Chondrocyte (in vitro differentiated cells): Measurements from ENCODE around the gene NSD1. TPM values are rescaled to one million over a fixed set of nuclear protein-coding genes. Genes with fewer than 3 reads are reported as not detected.

Source experiments
- DNase-seq: peaks from one replicate; pipeline ENCODE4 v3.0.0; 2021; ENCODE audit warnings: mixed read lengths, low spot score
- H3K27ac Mint-ChIP-seq: one replicate; pipeline ENCODE4 v1.8.0; 2021; ENCODE audit warnings: mild to moderate bottlenecking, moderate library complexity, mixed read lengths; ENCODE audit not compliant: unreplicated experiment
- H3K27me3 Mint-ChIP-seq: 2 replicates; pipeline ENCODE4 v1.8.0; 2021; ENCODE audit warnings: low read depth, mixed read lengths
- H3K36me3 Mint-ChIP-seq: 2 replicates; pipeline ENCODE4 v1.8.0; 2021; ENCODE audit warnings: low read depth, mixed read lengths
- H3K4me1 Mint-ChIP-seq: 2 replicates; pipeline ENCODE4 v1.8.0; 2021; ENCODE audit warnings: low read depth, mild to moderate bottlenecking, mixed read lengths
- H3K4me3 Mint-ChIP-seq: one replicate; pipeline ENCODE4 v1.8.0; 2021; ENCODE audit warnings: mild to moderate bottlenecking, moderate library complexity, mixed read lengths; ENCODE audit not compliant: unreplicated experiment
- H3K9me3 Mint-ChIP-seq: 2 replicates; pipeline ENCODE4 v1.8.0; 2021; ENCODE audit warnings: low read depth, mixed read lengths
- total RNA-seq: library from RNA; stranded (reverse); gene quantifications from 3 replicates; pipeline ENCODE4 v1.2.1, GENCODE V29; 2021
- TF ChIP-seq, protein P1 (sequence below): fragments of 200-600 bp; sonication (generic); IDR thresholded peaks from 2 replicates; pipeline ENCODE4 v1.5.0; 2021; ENCODE audit warnings: antibody characterized with exemption, mild to moderate bottlenecking, moderate library complexity

Gene NSD1
- total RNA-seq, 1 donor from 2014 or later, result 67.3 TPM

DNA sequence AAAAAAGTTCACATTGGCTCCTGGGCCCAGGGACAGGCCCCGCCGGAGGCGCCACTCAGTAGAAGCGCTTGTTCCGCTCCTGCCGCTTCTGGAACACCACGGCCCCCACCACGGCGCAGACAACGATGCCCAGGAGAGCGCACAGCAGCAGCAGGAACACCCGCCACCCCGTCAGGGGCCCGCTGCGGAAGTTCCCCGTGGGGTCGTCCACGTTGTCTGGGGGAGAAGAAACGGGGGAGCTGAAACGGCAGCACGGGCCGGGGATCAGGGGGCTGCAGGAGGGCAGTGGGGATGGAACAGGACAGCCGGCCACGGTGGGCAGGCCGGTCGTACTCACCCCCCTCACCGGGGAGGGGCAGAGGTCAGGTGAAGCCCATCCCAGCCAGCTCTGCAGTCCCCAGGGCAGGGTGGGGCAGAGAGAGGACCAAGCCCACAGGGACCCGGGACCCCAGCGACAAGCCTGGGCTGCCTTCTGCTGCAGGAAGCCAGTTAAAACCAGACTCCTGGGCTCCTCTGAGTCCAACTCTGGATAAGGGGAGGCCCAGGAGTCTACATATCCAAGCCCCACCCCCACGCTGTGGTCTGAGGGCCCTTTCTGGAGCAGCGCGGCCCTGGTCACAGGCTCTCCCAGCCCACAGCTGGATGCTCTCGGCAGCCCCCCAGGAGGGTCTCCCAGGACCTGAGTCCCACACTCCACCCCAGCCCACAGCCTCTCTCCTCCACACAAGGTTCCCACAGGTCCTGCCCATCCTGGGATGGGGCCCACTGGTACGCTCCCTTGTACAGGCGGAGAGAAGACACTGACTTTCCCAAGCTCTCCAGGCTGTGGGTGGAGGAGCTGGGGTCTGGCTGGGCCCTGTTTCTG is 198.7 kb downstream of the NSD1 start:
- H3K9me3 Mint-ChIP-seq, result no peaks in the 10 kb centered on the region
- no peak for DNase-seq
- no peaks in the 10 kb centered on the region for H3K27me3 Mint-ChIP-seq
- H3K4me1 Mint-ChIP-seq, result peaks cover 14% of the 10 kb centered on the region
- TF ChIP-seq, protein P1, sequence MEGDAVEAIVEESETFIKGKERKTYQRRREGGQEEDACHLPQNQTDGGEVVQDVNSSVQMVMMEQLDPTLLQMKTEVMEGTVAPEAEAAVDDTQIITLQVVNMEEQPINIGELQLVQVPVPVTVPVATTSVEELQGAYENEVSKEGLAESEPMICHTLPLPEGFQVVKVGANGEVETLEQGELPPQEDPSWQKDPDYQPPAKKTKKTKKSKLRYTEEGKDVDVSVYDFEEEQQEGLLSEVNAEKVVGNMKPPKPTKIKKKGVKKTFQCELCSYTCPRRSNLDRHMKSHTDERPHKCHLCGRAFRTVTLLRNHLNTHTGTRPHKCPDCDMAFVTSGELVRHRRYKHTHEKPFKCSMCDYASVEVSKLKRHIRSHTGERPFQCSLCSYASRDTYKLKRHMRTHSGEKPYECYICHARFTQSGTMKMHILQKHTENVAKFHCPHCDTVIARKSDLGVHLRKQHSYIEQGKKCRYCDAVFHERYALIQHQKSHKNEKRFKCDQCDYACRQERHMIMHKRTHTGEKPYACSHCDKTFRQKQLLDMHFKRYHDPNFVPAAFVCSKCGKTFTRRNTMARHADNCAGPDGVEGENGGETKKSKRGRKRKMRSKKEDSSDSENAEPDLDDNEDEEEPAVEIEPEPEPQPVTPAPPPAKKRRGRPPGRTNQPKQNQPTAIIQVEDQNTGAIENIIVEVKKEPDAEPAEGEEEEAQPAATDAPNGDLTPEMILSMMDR, result no peak
- no peak overlapping the region for H3K4me3 Mint-ChIP-seq
- H3K36me3 Mint-ChIP-seq, result peaks cover 31% of the 10 kb centered on the region
- H3K27ac Mint-ChIP-seq, result no peak overlapping the region

DNA sequence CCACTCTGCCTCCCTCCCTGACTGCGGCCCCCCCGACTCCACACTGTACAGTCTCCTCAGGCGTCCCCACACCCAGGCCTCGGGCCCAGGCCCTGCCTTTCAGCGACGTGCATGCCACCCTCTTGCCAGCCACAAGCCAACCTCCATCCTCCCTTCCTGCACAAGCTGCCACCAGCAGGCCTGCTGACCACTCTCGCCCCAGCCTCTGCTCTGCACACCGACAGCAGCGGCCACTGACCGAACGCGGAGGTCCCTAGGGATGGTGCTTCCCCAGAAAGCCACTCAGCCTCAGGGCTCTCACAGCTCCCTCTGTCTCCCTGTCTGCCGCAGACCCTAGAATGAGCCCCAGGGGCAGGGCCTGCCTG is 199.3 kb downstream of the NSD1 start:
- H3K27ac Mint-ChIP-seq, result no peak overlapping the region
- H3K36me3 Mint-ChIP-seq, result peaks cover 31% of the 10 kb centered on the region
- H3K4me3 Mint-ChIP-seq, result no peak overlapping the region
- TF ChIP-seq, protein P1, result no peak
- no peaks in the 10 kb centered on the region for H3K9me3 Mint-ChIP-seq
- H3K4me1 Mint-ChIP-seq, result peaks cover 9% of the 10 kb centered on the region
- DNase-seq, result no peak
- H3K27me3 Mint-ChIP-seq, result no peaks in the 10 kb centered on the region

GRCh38 chr5:177333420-177334154 is 200.0 kb downstream of the NSD1 start:
- H3K36me3 Mint-ChIP-seq, result peaks cover 31% of the 10 kb centered on the region
- no peak for DNase-seq

GRCh38 chr5:177334155-177334551 is 200.6 kb downstream of the NSD1 start:
- Mint-ChIP-seq H3K27ac (no peak overlapping the region), H3K36me3 (peaks cover 31% of the 10 kb centered on the region), H3K4me1 (no peaks in the 10 kb centered on the region), H3K9me3 (no peaks in the 10 kb centered on the region), H3K4me3 (no peak overlapping the region), H3K27me3 (no peaks in the 10 kb centered on the region)
- TF ChIP-seq, protein P1, result no peak
- no peak for DNase-seq

More at GRCh38 chr5:177333420-177334154, 200.0 kb downstream of the NSD1 start:
- Mint-ChIP-seq H3K4me1 (peaks cover 2% of the 10 kb centered on the region), H3K27ac (no peak overlapping the region), H3K9me3 (no peaks in the 10 kb centered on the region), H3K4me3 (no peak overlapping the region), H3K27me3 (no peaks in the 10 kb centered on the region)
- TF ChIP-seq, protein P1, result no peak
